Activated CD8-positive, alpha-beta memory T cell treated with anti-CD3 and anti-CD28 coated beads for 4 hours (primary cell): ENCODE results near the gene BMP8B.
"Not testable (repeated sequence)": the region's sequence is repeated elsewhere in the genome, so short reads cannot be mapped to it uniquely, and the experiment has no call there.

Source experiments
- DNase-seq, 2 donors: peaks; one replicate each; pipeline ENCODE4 v3.0.0-alpha.2; 2020; ENCODE audit warnings: low read depth in 2 of 2

Gene BMP8B

GRCh38 chr1:39788758-39789570 is at the start of gene BMP8B:
TSS of gene BMP8B (minus strand) at chr1:39788865. CDS start at chr1:39788485, 380 bp downstream.
- DNase-seq: peak in 1 of 2 donors; percentile 4

GRCh38 chr1:39836595-39837110 is 48.0 kb upstream of the BMP8B start:
- no peak for DNase-seq

GRCh38 chr1:39835935-39836594 is 47.4 kb upstream of the BMP8B start:
- no peak for DNase-seq

GRCh38 chr1:39835110-39835509 is 46.4 kb upstream of the BMP8B start:
- no peak for DNase-seq

- DNase-seq: no peak
These were observed 45.1 kb upstream of the BMP8B start for GRCh38 chr1:39833621-39834385.

- no peak for DNase-seq
These were observed 44.5 kb upstream of the BMP8B start for GRCh38 chr1:39833121-39833520.

- no peak for DNase-seq
These were observed 43.6 kb upstream of the BMP8B start for GRCh38 chr1:39832294-39832693.

- no peak for DNase-seq
These were observed 41.3 kb upstream of the BMP8B start for GRCh38 chr1:39829791-39830533.

- no peak for DNase-seq
These were observed 40.1 kb upstream of the BMP8B start for GRCh38 chr1:39828734-39829133.

GRCh38 chr1:39828255-39828654 is 39.6 kb upstream of the BMP8B start:
- DNase-seq: not testable (repeated sequence)

- no peak for DNase-seq
These were observed 38.5 kb upstream of the BMP8B start for GRCh38 chr1:39827201-39827600.

- DNase-seq: no peak
These were observed 37.9 kb upstream of the BMP8B start for GRCh38 chr1:39826583-39826982.

GRCh38 chr1:39825432-39825941 is 36.8 kb upstream of the BMP8B start:
- no peak for DNase-seq

GRCh38 chr1:39823450-39823849 is 34.8 kb upstream of the BMP8B start:
- DNase-seq: not testable (repeated sequence)

GRCh38 chr1:39822146-39822545 is 33.5 kb upstream of the BMP8B start:
- DNase-seq: no peak

- DNase-seq: no peak
These were observed 30.6 kb upstream of the BMP8B start for GRCh38 chr1:39819091-39819812.

GRCh38 chr1:39818482-39818881 is 29.8 kb upstream of the BMP8B start:
- no peak for DNase-seq

- peak in 1 of 2 donors; percentile 33 for DNase-seq
These were observed 28.6 kb upstream of the BMP8B start for GRCh38 chr1:39817091-39817932.

- peak in 1 of 2 donors; percentile 41 for DNase-seq
These were observed 27.9 kb upstream of the BMP8B start for GRCh38 chr1:39816415-39817090.
